Left ventricle myocardium superior (tissue), 1 donor: ENCODE data around the gene XPR1. TPM values are rescaled to one million over a fixed set of nuclear protein-coding genes. Genes with fewer than 3 reads are reported as not detected.
"Not testable (repeated sequence)": the region's sequence is repeated elsewhere in the genome, so short reads cannot be mapped to it uniquely, and the experiment has no call there.

Experiments
- ATAC-seq: fragments of 200-7000 bp; cut with Tn5 transposase; one replicate; pipeline ENCODE4 v1.9.1; 2020; ENCODE audit warnings: mild to moderate bottlenecking, moderate library complexity
- DNase-seq: peaks from one replicate; pipeline ENCODE4 v3.0.0-alpha.2; 2020
- intact Hi-C: fragments of 100-400 bp; cut with micrococcal nuclease; formaldehyde crosslinking; loops from one replicate; pipeline ENCODE4 v1.11.0; 2022
- total RNA-seq: library from RNA; stranded (reverse); fragmentation: NEBNext Ultra II Directional; extraction: Animal tissue kit (Norgen Biotek cat#: 25700); gene quantifications from one replicate; pipeline ENCODE4 v1.2.1, GENCODE V29; 2021
- donor health status: DM: no; HTN: yes; CAD: no; lungs with severe emphysema.

Gene XPR1
- total RNA-seq, 1 donor from 2014 or later: 43.8 TPM

- peak; percentile 67 for ATAC-seq
- intact Hi-C loops: no loop called here
- DNase-seq: peak; percentile 37
Observed at GRCh38 chr1:180693564-180694244, 61.9 kb downstream of the XPR1 start.

DNA sequence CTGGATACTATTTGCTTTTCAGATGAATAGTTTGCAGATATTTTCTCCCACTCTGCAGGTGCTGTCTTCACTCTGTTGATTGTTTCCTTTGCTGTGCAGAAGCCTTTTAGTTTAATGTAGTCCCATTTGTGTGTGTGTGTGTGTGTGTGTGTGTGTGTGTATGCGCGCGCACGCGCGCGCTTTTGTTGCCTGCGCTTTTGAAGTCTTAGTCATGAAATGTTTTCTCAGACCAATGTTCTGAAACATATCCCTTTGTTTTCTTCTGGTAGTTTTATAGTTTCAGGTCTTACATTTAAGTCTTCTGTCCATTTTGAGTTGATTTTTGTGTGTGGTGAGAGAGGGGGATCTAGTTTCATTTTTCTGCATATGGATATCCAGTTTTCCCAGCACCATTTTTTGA is 63.5 kb downstream of the XPR1 start:
- DNase-seq (no peak), ATAC-seq (no peak)
- intact Hi-C loops: no loop called here

DNA sequence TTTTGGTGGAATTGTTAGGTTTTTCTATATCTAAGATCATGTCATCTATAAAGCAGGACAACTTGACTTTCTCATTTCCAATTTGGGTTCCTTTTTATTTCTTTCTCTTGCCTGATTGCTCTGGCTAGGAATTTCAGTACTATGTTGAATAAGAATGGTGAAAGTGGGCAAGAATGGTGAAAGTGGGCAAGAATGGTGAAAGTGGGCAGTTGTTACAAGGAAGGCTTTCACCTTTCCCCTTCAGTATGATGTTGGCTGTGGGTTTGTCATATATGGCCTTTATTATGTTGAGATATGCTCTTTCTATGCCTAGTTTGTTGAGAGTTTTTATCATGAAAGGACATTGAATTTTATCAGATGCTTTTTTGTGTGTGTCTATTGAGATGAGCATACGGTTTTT is 64.5 kb downstream of the XPR1 start:
- DNase-seq (no peak), ATAC-seq (no peak)
- intact Hi-C loops: no loop called here

DNA sequence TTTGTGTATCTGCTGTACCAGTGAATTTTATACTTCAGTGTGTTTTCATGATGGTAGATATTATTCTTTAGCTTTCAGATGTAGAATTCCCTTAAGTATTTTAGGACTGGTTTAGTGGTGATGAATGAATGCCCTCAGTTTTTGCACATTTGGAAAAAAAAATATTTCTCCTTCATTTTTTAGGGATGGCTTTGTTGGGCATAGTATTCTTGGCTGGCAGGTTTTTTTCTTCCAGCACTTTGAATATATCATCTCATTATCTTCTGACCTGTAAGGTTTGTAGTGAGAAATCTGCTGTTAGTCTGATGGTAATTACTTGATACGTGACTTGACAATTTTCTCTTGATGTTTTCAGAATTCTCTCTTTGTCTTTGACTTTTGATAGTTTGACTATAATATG is 66.8 kb downstream of the XPR1 start:
- intact Hi-C loops: no loop called here
- no peak for DNase-seq
- ATAC-seq: no peak

GRCh38 chr1:180702376-180702775 is 70.6 kb downstream of the XPR1 start:
- DNase-seq, ATAC-seq, intact Hi-C loops: not testable (repeated sequence)

- DNase-seq, ATAC-seq, intact Hi-C loops: not testable (repeated sequence)
Observed at GRCh38 chr1:180710746-180711145, 78.9 kb downstream of the XPR1 start.

DNA sequence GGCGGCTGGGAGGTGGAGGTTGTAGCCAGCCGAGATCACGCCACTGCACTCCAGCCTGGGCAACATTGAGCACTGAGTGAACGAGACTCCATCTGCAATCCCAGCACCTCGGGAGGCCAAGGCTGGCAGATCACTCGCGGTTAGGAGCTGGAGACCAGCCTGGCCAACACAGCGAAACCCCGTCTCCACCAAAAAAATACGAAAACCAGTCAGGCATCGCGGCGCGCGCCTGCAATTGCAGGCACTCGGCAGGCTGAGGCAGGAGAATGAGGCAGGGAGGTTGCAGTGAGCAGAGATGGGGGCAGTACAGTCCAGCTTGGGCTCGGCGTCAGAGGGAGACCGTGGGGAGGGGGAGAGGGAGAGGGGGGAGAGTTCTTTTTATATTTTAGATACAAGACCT is 79.4 kb downstream of the XPR1 start:
- DNase-seq, ATAC-seq, intact Hi-C loops: not testable (repeated sequence)

GRCh38 chr1:180720753-180721152 is 88.9 kb downstream of the XPR1 start:
- intact Hi-C loops: no loop called here
- ATAC-seq (no peak), DNase-seq (no peak)

DNA sequence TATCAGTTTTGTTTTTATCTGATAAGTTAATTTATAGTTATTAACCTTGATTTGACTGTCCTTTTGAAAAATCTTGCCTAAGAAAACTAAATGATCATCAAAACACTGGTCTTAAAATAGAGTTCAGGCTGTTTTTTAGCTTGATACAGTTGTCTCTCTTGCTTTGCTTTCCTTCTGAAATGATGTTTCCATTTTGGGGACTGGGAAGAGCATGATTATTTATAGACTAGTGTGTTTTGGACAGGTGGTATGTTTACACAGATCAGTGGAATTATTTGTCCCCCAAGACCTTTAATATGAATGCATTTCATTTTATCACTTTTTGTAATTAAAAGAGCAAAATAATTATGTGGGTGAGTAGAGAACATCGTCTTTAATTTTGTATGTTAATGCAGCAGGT is 90.8 kb downstream of the XPR1 start:
- DNase-seq (no peak), ATAC-seq (peak; percentile 58)
- intact Hi-C loops: no loop called here

GRCh38 chr1:180724055-180724454 is 92.2 kb downstream of the XPR1 start:
- intact Hi-C loops: no loop called here
- ATAC-seq (peak; percentile 62), DNase-seq (peak; percentile 30)

DNA sequence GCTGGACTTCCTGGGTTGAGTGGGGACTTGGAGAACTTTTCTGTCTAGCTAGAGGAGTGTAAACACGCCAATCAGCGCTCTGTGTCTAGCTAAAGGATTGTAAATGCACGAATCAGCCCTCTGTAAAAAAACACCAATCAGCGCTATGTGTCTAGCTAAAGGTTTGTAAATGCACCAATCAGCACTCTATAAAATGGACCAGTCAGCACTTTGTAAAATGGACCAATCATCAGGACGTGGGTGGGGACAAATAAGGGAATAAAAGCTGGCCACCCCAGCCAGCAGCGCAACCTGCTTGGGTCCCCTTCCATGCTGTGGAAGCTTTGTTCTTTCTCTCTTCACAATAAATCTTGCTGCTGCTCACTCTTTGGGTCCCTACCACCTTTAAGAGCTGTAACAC is 94.2 kb downstream of the XPR1 start:
- intact Hi-C loops, DNase-seq, ATAC-seq: not testable (repeated sequence)

DNA sequence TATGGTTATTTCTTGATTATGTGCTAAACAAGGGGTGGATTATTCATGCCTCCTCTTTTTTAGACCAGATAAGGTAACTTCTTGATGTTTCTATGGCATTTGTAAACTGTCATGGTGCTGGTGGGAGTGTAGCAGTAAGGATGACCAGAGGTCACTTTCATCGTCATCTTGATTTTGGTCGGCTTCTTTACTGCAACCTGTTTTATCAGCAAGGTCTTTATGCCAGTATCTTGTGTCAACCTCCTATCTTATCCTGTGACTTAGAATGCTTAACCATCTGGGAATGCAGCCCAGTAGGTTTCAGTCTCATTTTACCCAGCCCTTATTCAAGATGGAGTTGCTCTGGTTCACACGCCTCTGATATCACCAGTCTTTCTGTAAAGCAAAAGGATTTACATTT is 95.9 kb downstream of the XPR1 start:
- ATAC-seq, intact Hi-C loops, DNase-seq: not testable (repeated sequence)

DNA sequence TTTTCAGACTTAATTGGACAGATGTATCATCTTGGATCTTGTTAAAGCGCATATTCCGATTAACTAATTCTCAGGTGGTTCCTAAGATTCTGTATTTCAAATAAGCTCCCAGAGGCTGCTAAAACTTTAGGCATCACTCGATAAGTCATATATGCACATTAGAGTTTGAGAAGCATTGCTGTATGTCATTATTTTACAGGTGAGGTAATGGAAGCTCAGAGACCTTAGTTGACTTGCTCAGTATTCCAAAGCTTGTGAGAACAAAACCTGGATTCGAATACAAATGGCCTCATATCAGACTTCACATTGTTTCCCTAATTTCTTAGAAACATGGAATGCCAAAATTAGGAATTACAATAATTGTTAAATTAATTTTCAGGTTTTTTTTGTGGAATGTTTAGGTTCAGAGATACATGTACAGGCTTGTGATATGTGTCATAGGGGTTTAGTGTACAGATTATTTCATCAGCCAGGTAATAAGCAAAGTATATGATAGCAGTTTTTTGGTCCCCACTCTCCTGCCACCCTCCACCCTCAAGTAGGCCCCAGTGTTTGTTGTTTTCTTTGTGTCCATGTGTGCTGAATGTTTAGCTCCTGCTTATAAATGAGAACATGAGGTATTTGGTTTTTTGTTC is 96.8 kb downstream of the XPR1 start:
- DNase-seq (no peak), ATAC-seq (no peak)
- intact Hi-C loops: no loop called here

DNA sequence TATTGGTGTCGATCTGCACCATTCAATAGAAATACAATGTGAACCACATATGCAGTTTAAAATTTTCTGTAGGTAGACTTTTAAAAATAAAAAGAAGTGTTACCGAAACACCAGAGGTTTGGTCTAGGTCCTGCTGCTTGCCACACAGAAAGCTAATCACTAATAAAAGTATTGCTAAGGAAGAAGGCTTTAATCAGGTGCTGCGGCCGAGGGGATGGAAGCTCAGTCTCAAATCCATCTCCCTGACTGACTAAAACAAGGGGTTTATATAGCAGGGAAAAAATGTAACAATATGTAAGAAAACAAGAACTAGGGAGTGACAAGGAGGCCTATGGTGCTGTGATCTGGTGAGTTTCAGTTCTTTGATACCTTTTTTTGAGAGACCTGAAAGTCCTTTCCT is 99.3 kb downstream of the XPR1 start:
- DNase-seq: no peak
- intact Hi-C loops: no loop called here
- no peak for ATAC-seq

DNA sequence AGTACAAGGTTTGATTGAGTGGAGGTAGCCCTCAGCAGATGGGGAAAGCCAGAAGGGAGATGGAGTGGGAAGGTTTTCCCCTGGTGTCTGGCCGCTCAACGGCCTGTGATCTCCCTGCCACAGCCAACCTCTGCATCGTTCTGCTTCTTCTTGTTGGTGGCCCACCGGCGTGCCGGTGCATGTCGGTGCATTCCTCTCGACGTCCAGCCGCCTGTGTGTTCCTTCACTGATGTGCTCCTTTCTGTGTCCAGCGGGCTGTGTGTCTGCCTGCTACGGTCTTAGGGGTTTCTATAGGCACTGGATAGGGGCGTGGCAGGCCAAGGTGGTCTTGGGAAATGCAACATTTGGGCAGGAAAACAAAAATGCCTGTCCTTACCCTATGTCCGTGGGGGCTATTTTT is 101.0 kb downstream of the XPR1 start:
- DNase-seq (no peak), ATAC-seq (no peak)
- intact Hi-C loops: no loop called here

- DNase-seq (no peak), ATAC-seq (no peak)
- intact Hi-C loops: no loop called here
Observed at GRCh38 chr1:180734366-180734765, 102.5 kb downstream of the XPR1 start.

GRCh38 chr1:180742663-180743062 is 110.8 kb downstream of the XPR1 start:
- ATAC-seq: no peak
- intact Hi-C loops: no loop called here
- no peak for DNase-seq

DNA sequence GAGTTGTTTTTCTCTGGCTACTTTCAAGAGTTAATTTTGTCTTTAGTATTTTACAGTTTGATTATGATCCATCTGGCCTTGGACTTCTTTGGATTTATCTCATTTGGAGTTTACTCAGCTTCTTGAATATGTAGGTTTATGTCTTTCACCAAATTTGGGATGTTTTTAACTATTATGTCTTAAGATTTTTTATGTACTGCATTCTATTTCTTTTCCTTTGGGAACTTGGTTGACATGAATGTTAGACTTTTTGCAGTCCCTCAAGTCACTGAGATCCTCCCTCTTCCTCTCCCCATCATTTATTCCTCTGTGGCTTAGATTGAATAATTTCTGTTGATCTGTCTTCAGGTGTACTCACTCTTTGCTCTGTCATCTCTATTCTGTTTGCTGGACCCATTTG is 112.0 kb downstream of the XPR1 start:
- DNase-seq (no peak), ATAC-seq (no peak)
- intact Hi-C loops: no loop called here

DNA sequence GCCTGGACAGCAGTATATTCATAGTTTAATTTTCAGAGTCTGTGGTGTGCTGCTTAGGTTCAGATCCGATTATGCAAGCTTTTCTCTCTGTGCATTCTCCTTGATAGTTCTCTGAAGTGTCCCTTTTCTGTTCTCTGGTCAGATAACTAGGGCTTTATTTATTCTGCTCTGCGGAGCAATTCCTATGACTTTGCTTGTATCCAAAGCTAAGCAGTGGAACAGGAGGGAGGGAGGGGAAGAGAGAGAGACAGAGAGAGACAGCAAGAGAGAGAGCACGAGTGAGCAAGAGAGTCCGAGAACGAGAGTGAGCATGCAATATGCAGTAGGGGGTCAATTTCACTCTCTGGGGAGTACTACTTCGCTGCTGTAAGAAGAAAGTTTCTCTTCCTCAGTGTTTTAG is 113.3 kb downstream of the XPR1 start:
- no peak for DNase-seq
- ATAC-seq: peak; percentile 79
- intact Hi-C loops: no loop called here

DNA sequence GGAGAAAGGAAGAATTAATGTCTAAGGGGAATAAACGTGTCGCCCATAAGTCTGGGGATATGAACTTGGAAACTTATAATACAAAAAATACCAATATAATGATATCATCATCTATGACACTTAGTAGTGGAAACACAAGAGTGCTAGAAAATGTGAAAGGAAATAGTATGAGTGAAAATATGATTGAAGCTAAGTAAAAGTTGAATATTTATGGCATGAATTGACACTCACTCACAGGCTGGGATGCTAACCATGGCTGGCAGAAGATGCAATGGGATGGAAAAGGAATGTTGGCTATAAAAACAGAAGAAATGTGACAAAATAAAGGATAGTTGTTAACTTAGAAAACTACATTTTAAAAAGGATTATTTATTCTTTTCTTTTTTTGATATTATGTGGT is 120.1 kb downstream of the XPR1 start:
- no peak for ATAC-seq
- intact Hi-C loops: no loop called here
- no peak for DNase-seq

DNA sequence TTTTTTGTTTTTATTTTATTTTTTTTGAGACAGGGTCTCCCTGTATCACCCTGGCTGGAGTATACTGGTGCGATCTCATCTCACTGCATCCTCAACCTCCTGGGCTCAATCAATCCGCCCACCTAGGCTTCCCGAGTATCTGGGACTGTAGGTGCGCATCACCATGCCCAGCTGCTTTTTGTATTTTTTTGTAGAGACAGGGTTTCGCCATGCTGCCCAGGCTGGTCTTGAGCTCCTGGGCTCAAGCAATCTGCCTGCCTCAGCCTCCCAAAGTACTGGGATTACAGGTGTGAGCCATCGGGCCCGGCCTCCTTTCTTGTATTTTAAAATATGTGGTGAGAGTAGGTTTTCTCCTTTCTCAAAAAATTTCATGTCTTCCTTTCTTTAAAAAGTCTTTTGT is 122.6 kb downstream of the XPR1 start:
- no peak for DNase-seq
- intact Hi-C loops: no loop called here
- no peak for ATAC-seq
